ENCODE results near the gene VAC14.

The VAC14 gene

GRCh38 chr16:70724146-70725023, 76.6 kb downstream of the VAC14 start:
- DNase-seq = no peak

- DNase-seq = no peak
Measured at GRCh38 chr16:70723740-70724145, 77.2 kb downstream of the VAC14 start.

GRCh38 chr16:70721202-70721963, 79.6 kb downstream of the VAC14 start:
- DNase-seq = no peak

GRCh38 chr16:70720425-70721201, 80.3 kb downstream of the VAC14 start:
- DNase-seq = no peak

- DNase-seq = no peak
Measured at GRCh38 chr16:70717065-70717464, 83.9 kb downstream of the VAC14 start.

GRCh38 chr16:70715860-70716357, 85.0 kb downstream of the VAC14 start:
- peak; percentile 78 for DNase-seq

- peak; percentile 93 for DNase-seq
Measured at GRCh38 chr16:70715055-70715858, 85.7 kb downstream of the VAC14 start.

GRCh38 chr16:70714581-70715054, 86.3 kb downstream of the VAC14 start:
- DNase-seq = no peak

- no peak for DNase-seq
Measured at GRCh38 chr16:70713824-70714223, 87.1 kb downstream of the VAC14 start.

- no peak for DNase-seq
Measured at GRCh38 chr16:70713342-70713741, 87.6 kb downstream of the VAC14 start.

- DNase-seq = no peak
Measured at GRCh38 chr16:70712942-70713341, 88.0 kb downstream of the VAC14 start.

GRCh38 chr16:70712359-70712758, 88.6 kb downstream of the VAC14 start:
- no peak for DNase-seq

GRCh38 chr16:70711211-70712031, 89.5 kb downstream of the VAC14 start:
- DNase-seq = no peak

- DNase-seq = no peak
Measured at GRCh38 chr16:70710422-70711210, 90.3 kb downstream of the VAC14 start.

- no peak for DNase-seq
Measured at GRCh38 chr16:70709942-70710341, 91.0 kb downstream of the VAC14 start.

- DNase-seq = no peak
Measured at GRCh38 chr16:70709457-70709856, 91.5 kb downstream of the VAC14 start.

GRCh38 chr16:70708366-70709246, 92.4 kb downstream of the VAC14 start:
- no peak for DNase-seq

- peak; percentile 84 for DNase-seq
Measured at GRCh38 chr16:70706948-70707465, 94.0 kb downstream of the VAC14 start.

GRCh38 chr16:70705056-70705455, 95.9 kb downstream of the VAC14 start:
- DNase-seq = no peak

Data from fibroblast of skin of abdomen (primary cell).